IPS-20b (cell line): Measurements from ENCODE around the gene MYO9A.

ENCODE experiments used
- H3K27ac ChIP-seq: one replicate; pipeline ENCODE4 v1.5.1; 2013; ENCODE audit warnings: low read length
- H3K27me3 ChIP-seq: 2 replicates; pipeline ENCODE4 v1.6.1; 2013; ENCODE audit warnings: mild to moderate bottlenecking, low read length, inconsistent platforms; ENCODE audit not compliant: insufficient read depth
- H3K36me3 ChIP-seq: 2 replicates; pipeline ENCODE4 v1.6.1; 2013; ENCODE audit warnings: low read depth, mild to moderate bottlenecking, inconsistent platforms, low read length, moderate library complexity; ENCODE audit not compliant: insufficient read depth
- H3K4me1 ChIP-seq: 2 replicates; pipeline ENCODE4 v1.6.1; 2013; ENCODE audit warnings: mild to moderate bottlenecking, control low read depth, inconsistent platforms, low read length, moderate library complexity; ENCODE audit not compliant: insufficient read depth
- H3K4me3 ChIP-seq: 2 replicates; pipeline ENCODE4 v1.5.1; 2013; ENCODE audit warnings: mild to moderate bottlenecking, low read length, inconsistent platforms
- H3K9ac ChIP-seq: 2 replicates; pipeline ENCODE4 v1.6.1; 2013; ENCODE audit warnings: low read depth, mild to moderate bottlenecking, inconsistent platforms, low read length, moderate library complexity
- H3K9me3 ChIP-seq: 2 replicates; pipeline ENCODE4 v1.6.1; 2013; ENCODE audit warnings: mild to moderate bottlenecking, low read depth, low read length, inconsistent platforms; ENCODE audit not compliant: insufficient read depth

The MYO9A gene

GRCh38 chr15:72133211-72133610, 15.3 kb upstream of the MYO9A start:
- Histone ChIP-seq H3K27me3 (no peaks in the 10 kb centered on the region), H3K9me3 (no peaks in the 10 kb centered on the region), H3K27ac (no peak overlapping the region), H3K36me3 (no peaks in the 10 kb centered on the region), H3K4me3 (no peak overlapping the region), H3K4me1 (no peaks in the 10 kb centered on the region), H3K9ac (no peak overlapping the region)

- no peak overlapping the region for H3K27ac ChIP-seq
- H3K9me3 ChIP-seq, result no peaks in the 10 kb centered on the region
- H3K36me3 ChIP-seq, result no peaks in the 10 kb centered on the region
- H3K27me3 ChIP-seq, result no peaks in the 10 kb centered on the region
- no peak overlapping the region for H3K9ac ChIP-seq
- H3K4me1 ChIP-seq, result no peaks in the 10 kb centered on the region
- no peak overlapping the region for H3K4me3 ChIP-seq
Observed at GRCh38 chr15:72131922-72132321, 14.0 kb upstream of the MYO9A start.

DNA sequence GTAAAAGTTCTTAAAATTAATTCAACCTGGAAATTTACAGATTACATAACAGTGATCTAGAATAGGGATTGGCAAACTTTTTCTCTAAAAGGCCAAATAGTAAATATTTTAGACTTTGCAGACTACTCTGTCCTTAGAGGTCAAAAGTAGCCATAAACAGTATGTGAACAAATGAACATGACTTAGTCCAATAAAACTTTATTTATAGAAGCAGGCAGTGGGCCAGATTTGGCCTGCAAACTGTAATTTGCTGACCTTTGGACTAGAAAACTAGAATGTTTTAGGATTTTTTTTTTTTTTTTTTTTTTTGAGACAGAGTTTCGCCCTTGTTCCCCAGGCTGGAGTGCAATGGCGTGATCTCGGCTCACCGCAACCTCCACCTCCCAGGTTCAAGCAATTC, 12.3 kb upstream of the MYO9A start:
- no peaks in the 10 kb centered on the region for H3K36me3 ChIP-seq
- H3K4me3 ChIP-seq, result no peak overlapping the region
- H3K9ac ChIP-seq, result no peak overlapping the region
- H3K9me3 ChIP-seq, result no peaks in the 10 kb centered on the region
- no peaks in the 10 kb centered on the region for H3K27me3 ChIP-seq
- no peak overlapping the region for H3K27ac ChIP-seq
- H3K4me1 ChIP-seq, result no peaks in the 10 kb centered on the region

- Histone ChIP-seq H3K4me1 (no peaks in the 10 kb centered on the region), H3K27ac (no peak overlapping the region), H3K4me3 (no peak overlapping the region), H3K36me3 (no peaks in the 10 kb centered on the region), H3K9me3 (no peaks in the 10 kb centered on the region), H3K27me3 (no peaks in the 10 kb centered on the region), H3K9ac (no peak overlapping the region)
Observed at GRCh38 chr15:72128359-72128758, 10.4 kb upstream of the MYO9A start.

DNA sequence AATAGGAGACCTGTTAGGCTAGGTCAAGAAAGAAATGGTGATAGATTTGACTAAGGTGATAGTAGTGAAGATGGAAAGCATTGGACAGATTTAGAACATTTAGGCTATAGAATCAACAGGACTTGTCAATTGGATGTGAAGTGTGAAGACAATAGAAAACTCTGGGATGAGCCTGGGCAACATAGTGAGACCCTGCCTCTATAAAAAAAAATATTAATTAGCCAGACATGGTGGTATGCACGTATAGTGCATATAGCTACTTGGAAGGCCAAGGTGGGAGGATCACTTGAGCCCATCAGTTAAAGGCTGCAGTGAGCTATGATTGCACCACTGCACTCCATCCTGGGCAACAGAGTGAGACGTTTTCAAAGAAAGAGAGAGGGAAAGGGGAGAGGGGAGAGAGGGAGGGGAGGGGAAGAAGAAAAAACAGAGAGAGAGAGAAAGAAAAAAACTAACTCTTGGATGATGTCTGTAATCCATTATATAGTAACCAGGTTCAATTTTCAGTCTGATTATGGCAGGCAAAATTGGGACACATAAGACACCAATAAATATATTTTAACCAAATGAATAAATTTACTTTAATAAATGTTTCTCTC, 9.9 kb upstream of the MYO9A start:
- Histone ChIP-seq H3K27me3 (no peaks in the 10 kb centered on the region), H3K4me3 (no peak overlapping the region), H3K9ac (no peak overlapping the region), H3K9me3 (no peaks in the 10 kb centered on the region), H3K36me3 (no peaks in the 10 kb centered on the region), H3K27ac (no peak overlapping the region), H3K4me1 (no peaks in the 10 kb centered on the region)

- Histone ChIP-seq H3K27me3 (no peaks in the 10 kb centered on the region), H3K9ac (no peak overlapping the region), H3K4me3 (no peak overlapping the region)
Observed at GRCh38 chr15:72124218-72124617, 6.3 kb upstream of the MYO9A start.

GRCh38 chr15:72117486-72118016, 399 bp downstream of the MYO9A start:
- H3K27me3 ChIP-seq, result no peaks in the 10 kb centered on the region
- H3K36me3 ChIP-seq, result no peaks in the 10 kb centered on the region
- no peak overlapping the region for H3K27ac ChIP-seq
- H3K4me1 ChIP-seq, result peaks cover 8% of the 10 kb centered on the region
- peak overlapping the region; percentile 66; the same call in 1 of the 2 replicates for H3K9ac ChIP-seq
- H3K9me3 ChIP-seq, result no peaks in the 10 kb centered on the region
- H3K4me3 ChIP-seq, result peak overlapping the region; percentile 89

More at GRCh38 chr15:72124218-72124617, 6.3 kb upstream of the MYO9A start:
- no peaks in the 10 kb centered on the region for H3K36me3 ChIP-seq
- H3K27ac ChIP-seq, result no peak overlapping the region
- no peaks in the 10 kb centered on the region for H3K9me3 ChIP-seq
- H3K4me1 ChIP-seq, result 0 out of 2 replicates have a peak, but pooled peaks cover 4% of the 10 kb centered on the region

GRCh38 chr15:72116731-72117485, 1.0 kb downstream of the MYO9A start:
- no peak overlapping the region for H3K27ac ChIP-seq
- H3K36me3 ChIP-seq, result no peaks in the 10 kb centered on the region
- no peaks in the 10 kb centered on the region for H3K27me3 ChIP-seq
- H3K9ac ChIP-seq, result peak overlapping the region; percentile 66; the same call in 1 of the 2 replicates
- no peaks in the 10 kb centered on the region for H3K9me3 ChIP-seq
- H3K4me1 ChIP-seq, result peaks cover 5% of the 10 kb centered on the region
- H3K4me3 ChIP-seq, result peak overlapping the region; percentile 89

DNA sequence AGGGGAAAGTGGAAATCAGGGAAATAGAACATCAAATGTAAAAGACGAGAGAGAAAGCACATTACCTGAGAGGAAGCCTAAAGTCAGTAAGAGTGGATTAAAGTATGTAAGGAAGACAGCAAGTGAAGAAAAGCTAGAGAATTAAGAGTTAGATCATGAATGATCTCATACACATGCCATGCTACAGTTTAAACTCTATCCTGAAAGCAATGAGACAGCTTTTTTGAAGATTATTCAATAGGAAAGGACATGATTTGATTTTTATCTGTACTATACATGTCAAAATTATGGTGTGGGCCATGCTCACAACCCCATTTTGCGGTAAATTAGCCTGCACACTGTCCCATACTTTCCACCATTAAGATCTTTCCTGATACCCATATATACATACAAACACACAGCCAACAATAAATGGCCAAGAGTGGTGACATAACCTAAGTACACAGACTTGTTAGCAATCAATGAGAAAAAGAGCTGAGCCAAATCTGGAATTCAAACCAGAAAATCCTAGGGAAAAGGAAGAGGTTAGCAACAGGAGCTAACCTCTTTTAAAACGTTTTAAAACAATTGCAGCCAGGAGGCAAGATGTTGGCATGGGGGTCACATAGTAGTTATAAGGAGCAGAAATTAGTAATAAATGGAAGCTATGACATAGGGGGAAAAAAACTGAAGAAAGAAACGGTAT, 4.5 kb downstream of the MYO9A start:
- Histone ChIP-seq H3K27me3 (no peaks in the 10 kb centered on the region), H3K9ac (no peak overlapping the region), H3K4me1 (peaks cover 5% of the 10 kb centered on the region), H3K4me3 (no peak overlapping the region), H3K27ac (no peak overlapping the region), H3K36me3 (no peaks in the 10 kb centered on the region), H3K9me3 (no peaks in the 10 kb centered on the region)

DNA sequence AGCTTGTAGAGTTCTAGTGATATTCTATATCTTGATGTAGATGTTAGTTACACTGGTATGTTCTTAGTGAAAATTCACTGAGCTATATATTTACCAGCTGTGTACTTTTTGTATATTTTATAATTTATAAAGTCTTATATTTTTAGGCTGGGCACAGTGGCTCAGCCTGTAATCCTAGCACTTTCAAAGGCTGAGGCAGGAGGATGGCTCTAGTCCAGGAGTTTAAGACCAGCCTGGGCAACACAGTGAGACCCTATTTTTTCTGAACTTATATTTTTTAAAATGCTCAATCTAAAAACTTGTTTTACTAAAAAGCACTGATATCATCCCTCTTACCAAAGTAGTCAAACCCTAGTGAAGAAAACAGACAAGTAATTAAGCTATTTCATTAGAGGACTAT, 5.1 kb downstream of the MYO9A start:
- H3K4me3 ChIP-seq, result no peak overlapping the region
- H3K36me3 ChIP-seq, result no peaks in the 10 kb centered on the region
- no peaks in the 10 kb centered on the region for H3K27me3 ChIP-seq
- H3K9ac ChIP-seq, result no peak overlapping the region
- no peaks in the 10 kb centered on the region for H3K9me3 ChIP-seq
- H3K27ac ChIP-seq, result no peak overlapping the region
- peaks cover 5% of the 10 kb centered on the region for H3K4me1 ChIP-seq

- H3K4me3 ChIP-seq, result no peak overlapping the region
- H3K36me3 ChIP-seq, result no peaks in the 10 kb centered on the region
- peaks cover 5% of the 10 kb centered on the region for H3K4me1 ChIP-seq
- no peaks in the 10 kb centered on the region for H3K27me3 ChIP-seq
- no peak overlapping the region for H3K9ac ChIP-seq
- H3K27ac ChIP-seq, result no peak overlapping the region
- no peaks in the 10 kb centered on the region for H3K9me3 ChIP-seq
Observed at GRCh38 chr15:72112116-72112515, 5.8 kb downstream of the MYO9A start.
